Aorta (tissue), 5 donors: ENCODE data around the gene HAVCR1. TPM values are rescaled to one million over a fixed set of nuclear protein-coding genes. Genes with fewer than 3 reads are reported as not detected.

Experiments
- ATAC-seq: fragments of 200-7000 bp; cut with Tn5 transposase; one replicate; pipeline ENCODE4 v1.9.1; 2022; ENCODE audit warnings: moderate library complexity; ENCODE audit not compliant: low FRiP score
- DNase-seq, 2 donors: peaks; one replicate each; pipeline ENCODE4 v3.0.0-alpha.2; 2020
- H3K27ac ChIP-seq, 2 donors: one replicate each; pipeline ENCODE4 v1.5.1; 2013; ENCODE audit warnings: low read length in 2 of 2, mild to moderate bottlenecking in 2 of 2, moderate library complexity in 2 of 2, control low read depth in 1 of 2, inconsistent platforms in 1 of 2, low read depth in 1 of 2
- H3K27me3 ChIP-seq, 2 donors: one replicate each; pipeline ENCODE4 v1.6.1; 2013; ENCODE audit warnings: control low read depth in 1 of 2, low read length in 1 of 2, mild to moderate bottlenecking in 1 of 2, moderate library complexity in 1 of 2; ENCODE audit not compliant: insufficient read depth in 2 of 2, control insufficient read depth in 1 of 2
- H3K36me3 ChIP-seq, 2 donors: one replicate each; pipeline ENCODE4 v1.6.1; 2013; ENCODE audit warnings: control low read depth in 1 of 2, low read length in 1 of 2, mild to moderate bottlenecking in 1 of 2; ENCODE audit not compliant: insufficient read depth in 2 of 2, control insufficient read depth in 1 of 2
- H3K4me1 ChIP-seq, 2 donors: one replicate each; pipeline ENCODE4 v1.6.1; 2013; ENCODE audit warnings: low read length in 2 of 2, control low read depth in 1 of 2, mild to moderate bottlenecking in 1 of 2, moderate library complexity in 1 of 2; ENCODE audit not compliant: insufficient read depth in 2 of 2, control insufficient read depth in 1 of 2
- H3K4me3 ChIP-seq, 2 donors: one replicate each; pipeline ENCODE4 v1.5.1; 2013; ENCODE audit warnings: low read length in 2 of 2, control low read depth in 1 of 2, mild to moderate bottlenecking in 1 of 2
- H3K9me3 ChIP-seq: one replicate; pipeline ENCODE4 v1.6.1; 2013; ENCODE audit warnings: mild to moderate bottlenecking, low read length; ENCODE audit not compliant: control insufficient read depth
- WGBS, 2 donors: extraction: QIAGEN DNeasy Blood & Tissue Kit; methylation state at CpG; one replicate each; pipeline ENCODE4 v1.1.7; 2013; 5-methylcytosine and 5-hydroxymethylcytosine counted together
- intact Hi-C, 2 donors: fragments of 100-400 bp; cut with DNase I; formaldehyde crosslinking; loops; one replicate each; pipeline versions ENCODE4 v1.14.2 to v1.15.0; 2022
- polyA plus RNA-seq, 2 donors: library from polyadenylated mRNA; stranded (reverse); fragments of 200-250 nt; gene quantifications; one replicate each; pipeline ENCODE4 v1.2.3, GENCODE V29; 2013
- total RNA-seq, 2 donors: library from RNA; stranded (reverse); fragmentation: NEBNext Ultra II Directional; extraction: Animal tissue kit (Norgen Biotek cat#: 25700); gene quantifications; one replicate each; pipeline ENCODE4 v1.2.1, GENCODE V29; 2021
- donor health status: healthy with polysubstance abuse.
- donor health status: Bipolar disorder and iron deficiency.
- donor health status: DM: no; HTN: no; CAD: no.
- donor health status: DM: no; HTN: no; CAD: no.
- donor health status: DM: yes; HTN: yes; CAD: no.

The HAVCR1 gene
- total and polyA plus RNA-seq, 4 donors, result 1.0 to 1.8 TPM; not detected in 2

GRCh38 chr5:157076558-157076957 lies 17.6 kb upstream of the HAVCR1 start:
- no peak for DNase-seq
- 23 to 24% methylated on average over 4 of the region's 4 CpGs for WGBS, 2 donors
- Histone ChIP-seq H3K4me3 (no peak overlapping the region), H3K36me3 (no peaks in the 10 kb centered on the region), H3K4me1 (peaks cover 0 to 3% of the 10 kb centered on the region in 2 donors), H3K27ac (no peak overlapping the region), H3K9me3 (no peaks in the 10 kb centered on the region), H3K27me3 (no peaks in the 10 kb centered on the region)
- peak; percentile 59 for ATAC-seq
- intact Hi-C loops, result no loop called here

- no peak for DNase-seq
- 67 to 71% methylated on average over 3 of the region's 3 CpGs for WGBS, 2 donors
- Histone ChIP-seq H3K4me3 (no peak overlapping the region), H3K27me3 (no peaks in the 10 kb centered on the region), H3K4me1 (peaks cover 0 to 3% of the 10 kb centered on the region in 2 donors), H3K27ac (no peak overlapping the region), H3K9me3 (no peaks in the 10 kb centered on the region), H3K36me3 (no peaks in the 10 kb centered on the region)
- intact Hi-C loops, result no loop called here
- ATAC-seq, result no peak
Observed at GRCh38 chr5:157072508-157072907, 13.6 kb upstream of the HAVCR1 start.

GRCh38 chr5:157069949-157070348 lies 11.0 kb upstream of the HAVCR1 start:
- Histone ChIP-seq H3K4me1 (no peaks in the 10 kb centered on the region), H3K36me3 (no peaks in the 10 kb centered on the region), H3K9me3 (no peaks in the 10 kb centered on the region), H3K27ac (no peak overlapping the region), H3K27me3 (no peaks in the 10 kb centered on the region), H3K4me3 (no peak overlapping the region)
- no peak for ATAC-seq
- intact Hi-C loops, result no loop called here
- DNase-seq, result no peak
- WGBS, 2 donors, result 60 to 74% methylated on average over 3 of the region's 3 CpGs

- ATAC-seq (no peak), DNase-seq (no peak)
- Histone ChIP-seq H3K9me3 (no peaks in the 10 kb centered on the region), H3K27ac (no peak overlapping the region), H3K4me3 (no peak overlapping the region), H3K27me3 (no peaks in the 10 kb centered on the region), H3K4me1 (no peaks in the 10 kb centered on the region), H3K36me3 (no peaks in the 10 kb centered on the region)
- intact Hi-C loops, result no loop called here
- 88 to 91% methylated on average over 5 of the region's 5 CpGs for WGBS, 2 donors
Observed at GRCh38 chr5:157068785-157069184, 9.9 kb upstream of the HAVCR1 start.

GRCh38 chr5:157068339-157068738 lies 9.4 kb upstream of the HAVCR1 start:
- intact Hi-C loops, result no loop called here
- H3K36me3 ChIP-seq, result no peaks in the 10 kb centered on the region
- H3K4me1 ChIP-seq, result no peaks in the 10 kb centered on the region
- ATAC-seq (no peak), DNase-seq (no peak)
- no peak overlapping the region for H3K4me3 ChIP-seq
- no peak overlapping the region for H3K27ac ChIP-seq
- H3K27me3 ChIP-seq, result no peaks in the 10 kb centered on the region
- no peaks in the 10 kb centered on the region for H3K9me3 ChIP-seq
- WGBS, 2 donors, result 95 to 96% methylated on average over 5 of the region's 5 CpGs

GRCh38 chr5:157067005-157067404 lies 8.1 kb upstream of the HAVCR1 start:
- Histone ChIP-seq H3K9me3 (no peaks in the 10 kb centered on the region), H3K36me3 (no peaks in the 10 kb centered on the region), H3K27me3 (no peaks in the 10 kb centered on the region), H3K4me3 (no peak overlapping the region), H3K27ac (no peak overlapping the region), H3K4me1 (no peaks in the 10 kb centered on the region)
- ATAC-seq (no peak), DNase-seq (no peak)
- intact Hi-C loops, result no loop called here
- whole genome bisulfite sequencing, 2 donors, result 46 to 71% methylated on average over 2 of the region's 2 CpGs

- 82 to 83% methylated on average over 2 of the region's 2 CpGs for WGBS, 2 donors
Observed at GRCh38 chr5:157066080-157066479, 7.2 kb upstream of the HAVCR1 start.

GRCh38 chr5:157063776-157064430 lies 5.0 kb upstream of the HAVCR1 start:
- no peaks in the 10 kb centered on the region for H3K9me3 ChIP-seq
- no peaks in the 10 kb centered on the region for H3K4me1 ChIP-seq
- intact Hi-C loops, result no loop called here
- H3K36me3 ChIP-seq, result no peaks in the 10 kb centered on the region
- ATAC-seq (no peak), DNase-seq (no peak)
- H3K27ac ChIP-seq, result no peak overlapping the region
- WGBS, 2 donors, result 81 to 85% methylated on average over 4 of the region's 4 CpGs
- H3K27me3 ChIP-seq, result no peaks in the 10 kb centered on the region
- H3K4me3 ChIP-seq, result no peak overlapping the region

More at GRCh38 chr5:157066080-157066479, 7.2 kb upstream of the HAVCR1 start:
- H3K36me3 ChIP-seq, result no peaks in the 10 kb centered on the region
- intact Hi-C loops, result no loop called here
- ATAC-seq, result no peak
- H3K9me3 ChIP-seq, result no peaks in the 10 kb centered on the region
- no peak overlapping the region for H3K27ac ChIP-seq
- H3K27me3 ChIP-seq, result no peaks in the 10 kb centered on the region
- H3K4me1 ChIP-seq, result no peaks in the 10 kb centered on the region
- H3K4me3 ChIP-seq, result no peak overlapping the region
- DNase-seq, result no peak

- Histone ChIP-seq H3K36me3 (no peaks in the 10 kb centered on the region), H3K27ac (no peak overlapping the region), H3K27me3 (no peaks in the 10 kb centered on the region), H3K9me3 (no peaks in the 10 kb centered on the region), H3K4me3 (no peak overlapping the region), H3K4me1 (no peaks in the 10 kb centered on the region)
- ATAC-seq, result no peak
- WGBS, 2 donors, result 91 to 96% methylated on average over 3 of the region's 3 CpGs
- intact Hi-C loops, result no loop called here
- no peak for DNase-seq
Observed at GRCh38 chr5:157059891-157060290, 975 bp upstream of the HAVCR1 start.
